A549 (cell line): Measurements from ENCODE around the gene ROS1. TPM values are rescaled to one million over a fixed set of nuclear protein-coding genes. Genes with fewer than 3 reads are reported as not detected.
A peak's percentile ranks its signal among the peaks of the same experiment; 100 is the strongest.

Experiments used
- ATAC-seq, 2 experiments: fragments of 200-7000 bp in 1 of 2; fragments of >200 bp in 1 of 2; cut with Nextera tagmentation in 1 of 2; cut with Tn5 transposase in 1 of 2; 3 replicates each; pipeline versions ENCODE4 v1.8.0 to v1.9.1; 2018 to 2020; ENCODE audit warnings: mild to moderate bottlenecking in 1 of 2, moderate library complexity in 1 of 2
- CTCF ChIA-PET: fragments of 300-600 bp; sonication (Branson Sonifier 250); formaldehyde crosslinking; extraction: SDS; loops from one replicate; lab custom pipeline; 2021; ENCODE audit warnings: antibody characterized with exemption, inconsistent platforms; lab: Yijun Ruan, JAX
- POLR2A ChIA-PET: fragments of 350-600 bp; formaldehyde crosslinking; extraction: SDS; loops from one replicate; lab custom pipeline; 2021; ENCODE audit warnings: antibody characterized with exemption, inconsistent platforms; lab: Yijun Ruan, JAX
- DNase-seq, 2 experiments: peaks; one replicate each; pipeline versions ENCODE4 v3.0.0 to v3.0.0-alpha.2; 2011 to 2016; ENCODE audit warnings: low read depth in 1 of 2, low spot score in 1 of 2
- FAIRE-seq: peaks from 2 replicates; lab custom pipeline; 2011; peaks lifted over from hg19 to GRCh38; lab: Jason Lieb, UNC
- H3K27ac ChIP-seq, 2 experiments: fragments of >200 bp; sonication (Bioruptor Twin); formaldehyde crosslinking; 3 replicates each; pipeline ENCODE4 v1.5.1; 2016 to 2017
- H3K4me1 ChIP-seq: fragments of >200 bp; sonication (Bioruptor Twin); formaldehyde crosslinking; 3 replicates; pipeline ENCODE4 v1.6.1; 2016
- H3K4me2 ChIP-seq: fragments of >200 bp; sonication (Bioruptor Twin); formaldehyde crosslinking; 3 replicates; pipeline ENCODE4 v1.6.1; 2016
- H3K4me3 ChIP-seq: fragments of >200 bp; sonication (Bioruptor Twin); formaldehyde crosslinking; 3 replicates; pipeline ENCODE4 v1.5.1; 2016
- H3K9me3 ChIP-seq: fragments of >200 bp; sonication (Bioruptor Twin); formaldehyde crosslinking; 3 replicates; pipeline ENCODE4 v1.6.1; 2016
- CBX2 ChIP-seq: fragments of 200-600 bp; sonication (generic); IDR thresholded peaks from 2 replicates; pipeline ENCODE4 v1.6.1; 2016; ENCODE audit warnings: low read depth, mild to moderate bottlenecking, borderline replicate concordance
- CEBPB ChIP-seq, 2 experiments: fragments of >200 bp in 1 of 2; sonication (Bioruptor Twin) in 1 of 2; formaldehyde crosslinking in 1 of 2; IDR thresholded peaks; 2 replicates each; pipeline ENCODE4 v1.6.1; 2012 to 2016
- CHD4 ChIP-seq: fragments of 200-600 bp; sonication (generic); IDR thresholded peaks from 2 replicates; pipeline ENCODE4 v1.6.1; 2016; ENCODE audit warnings: antibody characterized with exemption, mild to moderate bottlenecking, borderline replicate concordance
- CTCF ChIP-seq: fragments of >200 bp; sonication (Bioruptor Twin); formaldehyde crosslinking; IDR thresholded peaks from 3 replicates; pipeline ENCODE4 v1.5.1; 2016
- ELK1 ChIP-seq: fragments of 150-350 bp; IDR thresholded peaks from 2 replicates; pipeline ENCODE4 v1.6.1; 2014; ENCODE audit warnings: low read depth, mild to moderate bottlenecking, low read length
- EP300 ChIP-seq, 2 experiments: fragments of >200 bp; sonication (Bioruptor Twin); formaldehyde crosslinking; IDR thresholded peaks; 2 replicates in 1 of 2; 3 replicates in 1 of 2; pipeline ENCODE4 v1.6.1; 2016 to 2017
- ESRRA ChIP-seq: fragments of 150-350 bp; IDR thresholded peaks from 2 replicates; pipeline ENCODE4 v1.6.1; 2014; ENCODE audit warnings: mild to moderate bottlenecking, low read length, borderline replicate concordance
- HDAC2 ChIP-seq: fragments of 200-600 bp; sonication (generic); IDR thresholded peaks from 2 replicates; pipeline ENCODE4 v1.6.1; 2016
- HMGXB4 ChIP-seq: fragments of 250-450 bp; sonication (Bioruptor Pico); IDR thresholded peaks from 2 replicates; pipeline ENCODE4 v1.5.0; 2021; ENCODE audit warnings: mild to moderate bottlenecking, moderate library complexity, borderline replicate concordance
- HOXB13 ChIP-seq: fragments of 250-450 bp; sonication (Bioruptor Pico); IDR thresholded peaks from 2 replicates; pipeline ENCODE4 v1.5.0; 2020; ENCODE audit warnings: low read depth, mild to moderate bottlenecking, moderate library complexity
- JUNB ChIP-seq: fragments of >200 bp; sonication (Bioruptor Twin); formaldehyde crosslinking; IDR thresholded peaks from 2 replicates; pipeline ENCODE4 v1.6.1; 2016
- KDM5A ChIP-seq: fragments of 200-600 bp; sonication (generic); IDR thresholded peaks from 2 replicates; pipeline ENCODE4 v1.6.1; 2016; ENCODE audit warnings: antibody characterized with exemption, mild to moderate bottlenecking
- NFE2L2 ChIP-seq: fragments of 150-350 bp; conservative IDR thresholded peaks from 2 replicates; pipeline ENCODE4 v1.6.1; 2014; ENCODE audit warnings: low read length
- PBX3 ChIP-seq: IDR thresholded peaks from 2 replicates; pipeline ENCODE4 v1.6.1; 2012
- POLR2A ChIP-seq: IDR thresholded peaks from 2 replicates; pipeline ENCODE4 v1.6.1; 2012; ENCODE audit warnings: mild to moderate bottlenecking, low read length
- POLR2AphosphoS2 ChIP-seq: conservative IDR thresholded peaks from 2 replicates; pipeline ENCODE4 v1.6.1; 2012; ENCODE audit warnings: low read length, improper control_type of control experiment, inconsistent platforms
- RAD21 ChIP-seq, 2 experiments: fragments of >200 bp in 1 of 2; sonication (Bioruptor Twin) in 1 of 2; formaldehyde crosslinking in 1 of 2; IDR thresholded peaks in 1 of 2; conservative IDR thresholded peaks in 1 of 2; 2 replicates in 1 of 2; 3 replicates in 1 of 2; pipeline ENCODE4 v1.6.1; 2012 to 2018; ENCODE audit warnings: inconsistent platforms in 1 of 2
- RCOR1 ChIP-seq: fragments of 150-350 bp; IDR thresholded peaks from 2 replicates; pipeline ENCODE4 v1.6.1; 2014; ENCODE audit warnings: antibody characterized with exemption, low read length, low read depth
- REST ChIP-seq: fragments of 200-600 bp; sonication (generic); IDR thresholded peaks from 2 replicates; pipeline ENCODE4 v1.6.1; 2016; ENCODE audit warnings: antibody characterized with exemption, mild to moderate bottlenecking, moderate library complexity
- RFX5 ChIP-seq: fragments of 450-650 bp; IDR thresholded peaks from 2 replicates; pipeline ENCODE4 v1.7.1; 2014; ENCODE audit warnings: antibody characterized with exemption, mild to moderate bottlenecking, moderate library complexity
- RNF2 ChIP-seq: fragments of 200-600 bp; sonication (generic); IDR thresholded peaks from 2 replicates; pipeline ENCODE4 v1.6.1; 2016; ENCODE audit warnings: low read depth, mild to moderate bottlenecking, antibody characterized with exemption, moderate library complexity, borderline replicate concordance
- SMC3 ChIP-seq: fragments of >200 bp; sonication (Bioruptor Twin); formaldehyde crosslinking; IDR thresholded peaks from 3 replicates; pipeline ENCODE4 v1.6.1; 2018; ENCODE audit warnings: inconsistent platforms
- USF2 ChIP-seq: fragments of 450-650 bp; IDR thresholded peaks from 2 replicates; pipeline ENCODE4 v1.6.1; 2014; ENCODE audit warnings: antibody characterized with exemption
- ZC3H11A ChIP-seq: fragments of 450-650 bp; IDR thresholded peaks from 2 replicates; pipeline ENCODE4 v1.6.1; 2014; ENCODE audit warnings: antibody characterized with exemption, mild to moderate bottlenecking
- WGBS: methylation state at CpG from one replicate; pipeline ENCODE4 v1.1.6; 2017; ENCODE audit errors: missing lambda C conversion rate; 5-methylcytosine and 5-hydroxymethylcytosine counted together
- polyA plus RNA-seq, 4 experiments: library from polyadenylated mRNA; depleted of rRNA in 3 of 4; stranded (reverse); fragments of >200 nt; fragmentation: RNase III in 1 of 4; extraction: RNeasy Plus Mini Kit Qiagen cat#74134 plus additional on column Dnase treatment in 1 of 4; gene quantifications; 2 replicates in 3 of 4; 3 replicates in 1 of 4; pipeline ENCODE4 v1.2.3, GENCODE V29; 2011 to 2017

The ROS1 gene
- polyA plus RNA-seq, 2 of the 4 experiments (the other 2 are of a cell fraction), result 0.17 to 0.18 TPM

GRCh38 chr6:117399924-117400323 lies 25.8 kb downstream of the ROS1 start:
- ChIA-PET POLR2A (no interaction called here), CTCF (interaction anchor here (0.7 to 2.0 kb wide), 9 partner anchors 9 to 205 kb away, joined by 3 to 10 read pairs (median 4); no protein-coding TSS in a partner anchor)
- ATAC-seq (peak; percentile 73 to 81; a peak in 3 of 6 replicates), DNase-seq (peak; percentile 10 to 22), FAIRE-seq (no peak)
- peaks cover 12% of the 10 kb centered on the region for H3K4me1 ChIP-seq
- H3K27ac ChIP-seq, result peak overlapping the region; percentile 31 to 70; a peak in 3 of 6 replicates
- H3K9me3 ChIP-seq, result no peaks in the 10 kb centered on the region
- H3K4me3 ChIP-seq, result no peak overlapping the region
- H3K4me2 ChIP-seq, result no peak overlapping the region
- 43% methylated on average over 1 of the region's 1 CpG for WGBS
- TF ChIP-seq KDM5A (no peak), CTCF (peak; percentile 26; the same call in 2 of the 3 replicates), RAD21 (conservative IDR thresholded peaks at IDR 0.05 in 1 of 2, IDR thresholded peaks at IDR 0.05 in 1 of 2) (peak; percentile 20 to 37; a peak in 2 of 5 replicates), HOXB13 (CRISPR knock-in tag) (no peak), SMC3 (peak; percentile 31; the same call in 2 of the 3 replicates), ZC3H11A (no peak), CHD4 (no peak), RFX5 (no peak), RCOR1 (no peak)

- H3K9me3 ChIP-seq, result no peaks in the 10 kb centered on the region
- CTCF ChIA-PET, result interaction anchor here (0.7 to 2.0 kb wide), 5 partner anchors 8 to 50 kb away, joined by 3 to 10 read pairs (median 4); no protein-coding TSS in a partner anchor
- H3K4me2 ChIP-seq, result no peak overlapping the region
- DNase-seq (no peak), ATAC-seq (no peak), FAIRE-seq (no peak)
- peaks cover 12% of the 10 kb centered on the region for H3K4me1 ChIP-seq
- WGBS, result 75% methylated on average over 5 of the region's 5 CpGs
- POLR2A ChIA-PET, result no interaction called here
- TF ChIP-seq HDAC2, result no peak
- TF ChIP-seq POLR2AphosphoS2, result no peak
- TF ChIP-seq EP300 (IDR thresholded peaks at IDR 0.05), result no peak
- no peak for TF ChIP-seq RNF2
- TF ChIP-seq HOXB13 (CRISPR knock-in tag), result no peak
- TF ChIP-seq POLR2A, result no peak
- TF ChIP-seq RFX5, result no peak
- TF ChIP-seq CEBPB (IDR thresholded peaks at IDR 0.05), result no peak
- TF ChIP-seq HMGXB4 (CRISPR knock-in tag), result no peak
- TF ChIP-seq SMC3, result no peak
- no peak for TF ChIP-seq CBX2
- TF ChIP-seq ELK1, result no peak
- TF ChIP-seq NFE2L2, result no peak
- no peak for TF ChIP-seq USF2
- TF ChIP-seq ZC3H11A, result no peak
- TF ChIP-seq ESRRA, result no peak
- no peak for TF ChIP-seq KDM5A
- no peak for TF ChIP-seq JUNB
- TF ChIP-seq REST, result no peak
- TF ChIP-seq PBX3, result no peak
- H3K27ac ChIP-seq, result peak overlapping the region; percentile 31 to 70; a peak in 4 of 6 replicates
- H3K4me3 ChIP-seq, result no peak overlapping the region
Observed at GRCh38 chr6:117399126-117399525, 26.6 kb downstream of the ROS1 start.
